K562 (cell line): ENCODE measurements around the gene SLC44A5. TPM values are rescaled to one million over a fixed set of nuclear protein-coding genes. Genes with fewer than 3 reads are reported as not detected.

ENCODE experiments used
- ATF3 ChIP-seq, 2 experiments: fragments of 450-650 bp in 1 of 2; sonication (generic) in 1 of 2; formaldehyde crosslinking in 1 of 2; IDR thresholded peaks in 1 of 2; conservative IDR thresholded peaks in 1 of 2; 2 replicates each; pipeline versions ENCODE4 v1.6.1 to v1.8.1; 2016 to 2023; ENCODE audit warnings: mild to moderate bottlenecking in 2 of 2, moderate library complexity in 2 of 2, inconsistent platforms in 1 of 2, missing genetic modification reagents in 1 of 2
- CBX2 ChIP-seq: fragments of 200-600 bp; sonication (generic); IDR thresholded peaks from one replicate; pipeline ENCODE4 v1.6.1; 2012; ENCODE audit warnings: mild to moderate bottlenecking, low read length, inconsistent platforms; ENCODE audit not compliant: insufficient read depth, poor library complexity, severe bottlenecking
- CC2D1A ChIP-seq: fragments of 450-650 bp; IDR thresholded peaks from 2 replicates; pipeline ENCODE4 v1.6.1; 2017; ENCODE audit warnings: mild to moderate bottlenecking
- CHD7 ChIP-seq: fragments of 200-600 bp; sonication (generic); IDR thresholded peaks from one replicate; pipeline ENCODE4 v1.6.1; 2012; ENCODE audit warnings: mild to moderate bottlenecking, low read depth, low read length, inconsistent platforms
- CREB3L1 ChIP-seq: fragments of 450-650 bp; IDR thresholded peaks from 2 replicates; pipeline ENCODE4 v1.6.1; 2014; ENCODE audit warnings: low read depth, mild to moderate bottlenecking, moderate library complexity, borderline replicate concordance
- ESRRA ChIP-seq: fragments of 450-650 bp; IDR thresholded peaks from 2 replicates; pipeline ENCODE4 v1.6.1; 2014; ENCODE audit warnings: low read depth, mild to moderate bottlenecking, moderate library complexity, borderline replicate concordance
- HIVEP1 ChIP-seq: fragments of 250-450 bp; sonication (Bioruptor Pico); IDR thresholded peaks from 2 replicates; pipeline ENCODE4 v1.4.0; 2020; ENCODE audit warnings: mild to moderate bottlenecking
- SOX6 ChIP-seq: fragments of 450-650 bp; IDR thresholded peaks from 2 replicates; pipeline ENCODE4 v1.6.1; 2014; ENCODE audit warnings: mild to moderate bottlenecking
- SP2 ChIP-seq: IDR thresholded peaks from 2 replicates; pipeline ENCODE4 v1.6.1; 2011; ENCODE audit warnings: mild to moderate bottlenecking, low read depth, low read length, moderate library complexity; ENCODE audit not compliant: poor library complexity, severe bottlenecking; ENCODE audit errors: extremely low read depth
- THAP7 ChIP-seq: fragments of 250-450 bp; sonication (Bioruptor Pico); IDR thresholded peaks from 2 replicates; pipeline ENCODE4 v1.5.0; 2021
- ZBTB26 ChIP-seq: fragments of 450-650 bp; formaldehyde crosslinking; IDR thresholded peaks from 2 replicates; pipeline ENCODE4 v1.4.0; 2022; ENCODE audit warnings: missing genetic modification characterization
- ZNF764 ChIP-seq: fragments of 250-450 bp; sonication (Bioruptor Pico); IDR thresholded peaks from 2 replicates; pipeline ENCODE4 v1.4.0; 2020; ENCODE audit warnings: low read depth, mild to moderate bottlenecking, moderate library complexity
- polyA plus RNA-seq, 8 experiments: library from polyadenylated mRNA; depleted of rRNA in 4 of 8; stranded (reverse) in 5 of 8; unstranded in 3 of 8; fragments of >200 nt; fragmentation: Nextera tagmentation in 2 of 8; fragmentation: Illumina TruSeq in 1 of 8; extraction: Ambion mirVana in 2 of 8; extraction: Trizol in 1 of 8; gene quantifications; 2 replicates each; pipeline versions ENCODE4 v1.2.1 to v1.2.3, GENCODE V29; 2011 to 2014; ENCODE audit warnings: inconsistent platforms in 1 of 8, missing spikeins in 1 of 8
- total RNA-seq, 7 experiments: library from RNA; depleted of rRNA in 6 of 7; stranded (reverse); fragments of >200 nt in 6 of 7; fragmentation: Illumina TruSeq in 2 of 7; extraction: Trizol in 2 of 7; gene quantifications; 2 replicates each; pipeline versions ENCODE4 v1.2.1 to v1.2.3, GENCODE V29; 2011 to 2021; ENCODE audit warnings: low replicate concordance in 1 of 7

SLC44A5 gene
- total and polyA plus RNA-seq, 9 of the 15 experiments (the other 6 are each of a cell fraction or from before 2014, with no cell fraction given), result 1.2 to 10.1 (median 3.2) TPM

DNA sequence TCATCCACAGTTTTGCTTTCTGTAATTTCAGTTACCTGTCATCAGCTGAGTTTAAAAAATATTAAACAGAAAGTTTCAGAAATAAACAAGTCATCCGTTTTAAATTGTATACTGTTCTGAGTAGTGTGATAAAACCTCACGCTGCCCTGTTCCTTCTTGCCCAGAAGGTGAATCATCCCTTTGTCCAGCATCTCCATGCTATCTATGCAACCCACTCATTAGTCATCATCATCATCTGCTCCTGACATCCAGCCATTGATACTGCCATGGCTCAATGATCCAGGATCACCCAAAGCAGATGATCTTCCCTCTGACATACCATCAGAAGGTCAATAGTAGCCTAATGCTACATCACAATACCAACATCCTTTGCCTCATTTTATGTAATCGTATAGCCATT is 198.3 kb downstream of the SLC44A5 start (continued):
- TF ChIP-seq ZBTB26 (no peak), THAP7 (CRISPR knock-in tag) (no peak), ATF3 (IDR thresholded peaks at IDR 0.05) (peak; percentile 80), ATF3 (CRISPR knock-in tag; conservative IDR thresholded peaks at IDR 0.05) (no peak), SP2 (no peak), CC2D1A (no peak), CREB3L1 (no peak), HIVEP1 (no peak), ESRRA (no peak), SOX6 (peak; percentile 61; the same call in 1 of the 2 replicates), ZNF764 (CRISPR knock-in tag) (no peak), CHD7 (no peak), CBX2 (no peak)
